ENCODE data around the gene MALT1.

MALT1 gene

DNA sequence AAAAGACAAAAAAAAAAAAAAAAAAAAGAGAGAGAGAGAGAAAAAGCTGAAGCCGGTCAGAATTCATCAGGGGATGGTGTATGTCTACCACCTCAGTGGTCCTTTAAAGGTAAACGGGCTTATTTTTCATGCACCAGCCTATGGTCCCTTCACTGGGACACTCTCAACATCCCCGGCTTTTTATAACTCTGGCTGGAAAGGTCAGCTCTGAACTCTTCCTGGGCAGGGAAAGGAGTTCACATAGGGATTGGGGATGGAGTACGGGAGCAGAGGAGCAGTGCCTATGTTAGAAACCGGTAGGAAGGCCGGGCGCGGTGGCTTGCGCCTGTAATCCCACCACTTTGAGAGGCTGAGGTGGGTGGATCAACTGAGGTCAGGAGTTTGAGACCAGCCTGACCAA is 10.3 kb upstream of the MALT1 start:
- no peak for TF ChIP-seq FOXP2 (optimal IDR thresholded peaks at IDR 0.05; ENCODE audit: borderline replicate concordance, extremely low read depth, extremely low read length, insufficient read depth)
- TF ChIP-seq, protein P1, sequence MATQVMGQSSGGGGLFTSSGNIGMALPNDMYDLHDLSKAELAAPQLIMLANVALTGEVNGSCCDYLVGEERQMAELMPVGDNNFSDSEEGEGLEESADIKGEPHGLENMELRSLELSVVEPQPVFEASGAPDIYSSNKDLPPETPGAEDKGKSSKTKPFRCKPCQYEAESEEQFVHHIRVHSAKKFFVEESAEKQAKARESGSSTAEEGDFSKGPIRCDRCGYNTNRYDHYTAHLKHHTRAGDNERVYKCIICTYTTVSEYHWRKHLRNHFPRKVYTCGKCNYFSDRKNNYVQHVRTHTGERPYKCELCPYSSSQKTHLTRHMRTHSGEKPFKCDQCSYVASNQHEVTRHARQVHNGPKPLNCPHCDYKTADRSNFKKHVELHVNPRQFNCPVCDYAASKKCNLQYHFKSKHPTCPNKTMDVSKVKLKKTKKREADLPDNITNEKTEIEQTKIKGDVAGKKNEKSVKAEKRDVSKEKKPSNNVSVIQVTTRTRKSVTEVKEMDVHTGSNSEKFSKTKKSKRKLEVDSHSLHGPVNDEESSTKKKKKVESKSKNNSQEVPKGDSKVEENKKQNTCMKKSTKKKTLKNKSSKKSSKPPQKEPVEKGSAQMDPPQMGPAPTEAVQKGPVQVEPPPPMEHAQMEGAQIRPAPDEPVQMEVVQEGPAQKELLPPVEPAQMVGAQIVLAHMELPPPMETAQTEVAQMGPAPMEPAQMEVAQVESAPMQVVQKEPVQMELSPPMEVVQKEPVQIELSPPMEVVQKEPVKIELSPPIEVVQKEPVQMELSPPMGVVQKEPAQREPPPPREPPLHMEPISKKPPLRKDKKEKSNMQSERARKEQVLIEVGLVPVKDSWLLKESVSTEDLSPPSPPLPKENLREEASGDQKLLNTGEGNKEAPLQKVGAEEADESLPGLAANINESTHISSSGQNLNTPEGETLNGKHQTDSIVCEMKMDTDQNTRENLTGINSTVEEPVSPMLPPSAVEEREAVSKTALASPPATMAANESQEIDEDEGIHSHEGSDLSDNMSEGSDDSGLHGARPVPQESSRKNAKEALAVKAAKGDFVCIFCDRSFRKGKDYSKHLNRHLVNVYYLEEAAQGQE (IDR thresholded peaks at IDR 0.05; ENCODE audit: insufficient read depth in 1 of 2, low read depth in 2 of 2, low read length in 2 of 2) = no peak
- TF ChIP-seq POLR2AphosphoS5 (IDR thresholded peaks at IDR 0.05; ENCODE audit: low read depth, low read length) = no peak
- TF ChIP-seq SIN3A (IDR thresholded peaks at IDR 0.05; ENCODE audit: borderline replicate concordance, insufficient read depth, low read length) = no peak
- no peak for TF ChIP-seq TAF1 (IDR thresholded peaks at IDR 0.05; ENCODE audit: borderline replicate concordance, insufficient read depth, low read length)

DNA sequence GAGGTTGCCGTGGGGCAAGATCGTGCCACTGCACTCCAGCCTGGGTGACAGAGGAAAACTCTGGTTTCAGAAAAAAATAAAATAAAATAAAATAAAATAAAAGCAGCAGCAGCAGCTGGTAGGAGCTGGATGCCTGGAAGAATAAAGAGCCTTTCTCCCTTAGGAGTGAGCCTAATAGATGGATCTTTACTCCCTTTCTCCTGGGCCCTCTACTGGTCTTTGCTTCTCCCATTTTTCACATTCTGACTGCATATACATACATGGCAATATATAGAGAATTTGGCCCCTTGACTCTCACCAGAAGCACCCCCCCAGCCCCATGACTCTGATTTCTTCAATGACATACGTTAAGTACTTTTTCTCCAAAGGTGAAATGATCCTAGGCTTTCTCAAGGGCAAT is 9.8 kb upstream of the MALT1 start:
- no peak for TF ChIP-seq POLR2AphosphoS5 (IDR thresholded peaks at IDR 0.05; ENCODE audit: low read depth, low read length)
- TF ChIP-seq, protein P1 (IDR thresholded peaks at IDR 0.05; ENCODE audit: insufficient read depth in 1 of 2, low read depth in 2 of 2, low read length in 2 of 2) = no peak
- no peak for TF ChIP-seq FOXP2 (optimal IDR thresholded peaks at IDR 0.05; ENCODE audit: borderline replicate concordance, extremely low read depth, extremely low read length, insufficient read depth)
- no peak for TF ChIP-seq SIN3A (IDR thresholded peaks at IDR 0.05; ENCODE audit: borderline replicate concordance, insufficient read depth, low read length)
- no peak for TF ChIP-seq TAF1 (IDR thresholded peaks at IDR 0.05; ENCODE audit: borderline replicate concordance, insufficient read depth, low read length)

DNA sequence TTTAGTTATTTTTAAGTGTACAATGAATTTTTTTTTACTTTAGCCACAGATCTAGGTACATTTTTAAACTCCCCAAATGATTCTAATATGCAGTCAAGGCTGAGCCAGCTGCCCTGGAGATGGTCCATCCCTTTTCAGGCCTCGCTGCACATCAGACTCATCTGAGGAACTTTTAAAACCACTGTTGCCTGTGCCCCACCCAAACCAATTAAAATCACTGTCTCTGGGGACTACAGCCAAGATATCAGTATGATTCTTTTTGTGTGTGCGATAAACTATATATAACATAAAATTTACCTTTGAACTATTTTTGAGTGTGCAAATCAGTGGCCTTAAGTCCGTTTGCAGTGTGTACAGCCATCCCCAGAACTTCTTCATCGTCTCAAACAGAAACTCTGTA is 9.1 kb upstream of the MALT1 start:
- TF ChIP-seq POLR2AphosphoS5 (IDR thresholded peaks at IDR 0.05; ENCODE audit: low read depth, low read length) (no peak), SIN3A (IDR thresholded peaks at IDR 0.05; ENCODE audit: borderline replicate concordance, insufficient read depth, low read length) (no peak), FOXP2 (optimal IDR thresholded peaks at IDR 0.05; ENCODE audit: borderline replicate concordance, extremely low read depth, extremely low read length, insufficient read depth) (no peak), TAF1 (IDR thresholded peaks at IDR 0.05; ENCODE audit: borderline replicate concordance, insufficient read depth, low read length) (no peak)
- TF ChIP-seq, protein P1 (IDR thresholded peaks at IDR 0.05; ENCODE audit: insufficient read depth in 1 of 2, low read depth in 2 of 2, low read length in 2 of 2) = no peak

DNA sequence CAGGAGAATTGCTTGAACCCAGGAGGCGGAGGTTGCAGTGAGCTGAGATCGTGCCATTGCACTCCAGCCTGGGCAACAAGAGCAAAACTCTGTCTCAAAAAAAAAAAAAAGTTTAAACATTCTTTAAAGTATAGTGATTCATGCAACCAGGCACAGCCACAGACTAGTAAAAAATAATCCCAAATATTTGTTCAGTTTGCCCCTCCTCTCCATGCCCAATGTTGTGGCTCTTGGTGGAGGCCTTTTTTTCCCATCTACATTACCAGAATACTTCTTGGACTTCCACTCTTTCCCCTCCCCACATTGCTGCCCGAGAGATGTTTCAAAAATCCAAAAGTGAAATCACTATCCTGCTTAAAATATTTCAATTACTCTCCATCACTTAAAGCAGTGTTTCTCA is 5.1 kb upstream of the MALT1 start:
- TF ChIP-seq SIN3A (IDR thresholded peaks at IDR 0.05; ENCODE audit: borderline replicate concordance, insufficient read depth, low read length) = no peak
- TF ChIP-seq FOXP2 (optimal IDR thresholded peaks at IDR 0.05; ENCODE audit: borderline replicate concordance, extremely low read depth, extremely low read length, insufficient read depth) = no peak

DNA sequence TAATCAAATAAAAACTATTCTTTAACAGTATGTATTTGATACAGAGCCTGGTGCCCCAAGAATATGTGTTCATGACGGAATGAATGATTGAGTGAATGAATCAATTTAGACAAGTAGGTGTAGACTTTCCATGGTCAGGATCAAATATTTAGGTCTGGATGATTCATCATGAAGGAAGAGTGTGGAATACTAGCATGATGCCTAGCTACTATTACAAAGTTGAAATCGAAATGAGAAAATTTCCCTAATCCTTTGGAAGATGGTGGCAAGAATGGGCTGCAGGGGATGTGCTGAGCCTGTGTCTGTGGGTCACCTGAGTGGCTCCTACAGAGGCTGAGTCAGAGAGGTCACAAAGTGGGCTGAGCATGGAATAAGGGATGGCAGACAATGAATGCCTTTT is 3.1 kb upstream of the MALT1 start:
- TF ChIP-seq FOXP2 (optimal IDR thresholded peaks at IDR 0.05; ENCODE audit: borderline replicate concordance, extremely low read depth, extremely low read length, insufficient read depth) (no peak), POLR2AphosphoS5 (IDR thresholded peaks at IDR 0.05; ENCODE audit: low read depth, low read length) (no peak), SIN3A (IDR thresholded peaks at IDR 0.05; ENCODE audit: borderline replicate concordance, insufficient read depth, low read length) (no peak), TAF1 (IDR thresholded peaks at IDR 0.05; ENCODE audit: borderline replicate concordance, insufficient read depth, low read length) (no peak)
- TF ChIP-seq, protein P1 (IDR thresholded peaks at IDR 0.05; ENCODE audit: insufficient read depth in 1 of 2, low read depth in 2 of 2, low read length in 2 of 2) = no peak
